H1 (cell line): ENCODE measurements around the gene ING5. TPM values are rescaled to one million over a fixed set of nuclear protein-coding genes. Genes with fewer than 3 reads are reported as not detected.

Experiments used
- BACH1 ChIP-seq: IDR thresholded peaks from 2 replicates; pipeline ENCODE4 v1.6.1; 2012; ENCODE audit warnings: low read length, improper control_type of control experiment
- CREB1 ChIP-seq: IDR thresholded peaks from 2 replicates; pipeline ENCODE4 v1.6.1; 2012; ENCODE audit warnings: inconsistent platforms
- GABPA ChIP-seq: IDR thresholded peaks from 2 replicates; pipeline ENCODE4 v1.6.1; 2011; ENCODE audit warnings: mild to moderate bottlenecking, low read length, moderate library complexity, borderline replicate concordance; ENCODE audit not compliant: insufficient read depth
- POLR2AphosphoS5 ChIP-seq: IDR thresholded peaks from 2 replicates; pipeline ENCODE4 v1.6.1; 2011; ENCODE audit warnings: low read depth, low read length
- RAD21 ChIP-seq, 2 experiments: IDR thresholded peaks in 1 of 2; conservative IDR thresholded peaks in 1 of 2; 2 replicates each; pipeline ENCODE4 v1.6.1; 2011; ENCODE audit warnings: low read depth in 2 of 2, low read length in 2 of 2, improper control_type of control experiment in 1 of 2, inconsistent platforms in 1 of 2, mild to moderate bottlenecking in 1 of 2, moderate library complexity in 1 of 2
- RFX5 ChIP-seq: IDR thresholded peaks from 2 replicates; pipeline ENCODE4 v1.6.1; 2011; ENCODE audit warnings: low read depth, low read length, improper control_type of control experiment, borderline replicate concordance
- RXRA ChIP-seq: IDR thresholded peaks from 2 replicates; pipeline ENCODE4 v1.6.1; 2011; ENCODE audit warnings: low read depth, mild to moderate bottlenecking, low read length, moderate library complexity; ENCODE audit not compliant: insufficient read depth
- SIN3A ChIP-seq, 2 experiments: IDR thresholded peaks in 1 of 2; conservative IDR thresholded peaks in 1 of 2; 2 replicates each; pipeline ENCODE4 v1.6.1; 2011 to 2012; ENCODE audit warnings: low read length in 2 of 2, improper control_type of control experiment in 1 of 2, low read depth in 1 of 2, mild to moderate bottlenecking in 1 of 2
- SIX5 ChIP-seq: IDR thresholded peaks from 2 replicates; pipeline ENCODE4 v1.6.1; 2011; ENCODE audit warnings: mild to moderate bottlenecking, low read depth, low read length
- SP4 ChIP-seq: IDR thresholded peaks from 2 replicates; pipeline ENCODE4 v1.6.1; 2012; ENCODE audit warnings: low read length, inconsistent platforms
- TAF1 ChIP-seq: IDR thresholded peaks from 2 replicates; pipeline ENCODE4 v1.6.1; 2011; ENCODE audit warnings: mild to moderate bottlenecking, low read depth, low read length
- TBP ChIP-seq: IDR thresholded peaks from 2 replicates; pipeline ENCODE4 v1.6.1; 2011; ENCODE audit warnings: low read depth, low read length, improper control_type of control experiment
- polyA plus RNA-seq, 7 experiments: library from polyadenylated mRNA; depleted of rRNA in 3 of 7; stranded (reverse) in 5 of 7; unstranded in 2 of 7; fragments of >200 nt in 5 of 7; fragments of 200-250 nt in 2 of 7; gene quantifications; 1 replicate in 5 of 7; 2 replicates in 1 of 7; 4 replicates in 1 of 7; pipeline versions ENCODE4 v1.2.1 to v1.2.3, GENCODE V29; 2011 to 2013; ENCODE audit warnings: missing spikeins in 2 of 7, mixed read lengths in 2 of 7
- total RNA-seq: library from RNA; stranded (reverse); fragmentation: NEBNext Ultra II Directional; extraction: Animal tissue kit (Norgen Biotek cat#: 25700); gene quantifications from 2 replicates; pipeline ENCODE4 v1.2.1, GENCODE V29; 2021
- TF ChIP-seq, protein P1 (sequence below), 3 experiments: IDR thresholded peaks; 1 replicate in 2 of 3; 2 replicates in 1 of 3; pipeline versions ENCODE4 v1.5.1 to v1.6.1; 2011; ENCODE audit warnings: low read length in 3 of 3, mild to moderate bottlenecking in 3 of 3, inconsistent platforms in 2 of 3, low read depth in 1 of 3, moderate library complexity in 1 of 3; ENCODE audit not compliant: insufficient read depth in 1 of 3; ENCODE audit errors: control extremely low read depth in 1 of 3

Gene ING5
- total and polyA plus RNA-seq, 2 of the 8 experiments (the other 6 are each of a cell fraction or from before 2014, with no cell fraction given) = 41.5 to 47.4 TPM

GRCh38 chr2:241702155-241703031 lies 554 bp downstream of the ING5 start (continued):
- TF ChIP-seq, protein P1, sequence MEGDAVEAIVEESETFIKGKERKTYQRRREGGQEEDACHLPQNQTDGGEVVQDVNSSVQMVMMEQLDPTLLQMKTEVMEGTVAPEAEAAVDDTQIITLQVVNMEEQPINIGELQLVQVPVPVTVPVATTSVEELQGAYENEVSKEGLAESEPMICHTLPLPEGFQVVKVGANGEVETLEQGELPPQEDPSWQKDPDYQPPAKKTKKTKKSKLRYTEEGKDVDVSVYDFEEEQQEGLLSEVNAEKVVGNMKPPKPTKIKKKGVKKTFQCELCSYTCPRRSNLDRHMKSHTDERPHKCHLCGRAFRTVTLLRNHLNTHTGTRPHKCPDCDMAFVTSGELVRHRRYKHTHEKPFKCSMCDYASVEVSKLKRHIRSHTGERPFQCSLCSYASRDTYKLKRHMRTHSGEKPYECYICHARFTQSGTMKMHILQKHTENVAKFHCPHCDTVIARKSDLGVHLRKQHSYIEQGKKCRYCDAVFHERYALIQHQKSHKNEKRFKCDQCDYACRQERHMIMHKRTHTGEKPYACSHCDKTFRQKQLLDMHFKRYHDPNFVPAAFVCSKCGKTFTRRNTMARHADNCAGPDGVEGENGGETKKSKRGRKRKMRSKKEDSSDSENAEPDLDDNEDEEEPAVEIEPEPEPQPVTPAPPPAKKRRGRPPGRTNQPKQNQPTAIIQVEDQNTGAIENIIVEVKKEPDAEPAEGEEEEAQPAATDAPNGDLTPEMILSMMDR (IDR thresholded peaks at IDR 0.05; ENCODE audit: control extremely low read depth in 1 of 3, insufficient read depth in 1 of 3, low read depth in 1 of 3, low read length in 3 of 3) = peak; percentile 60 to 76 (median 73)
- TF ChIP-seq BACH1 (no peak; the same call in 1 of the 2 replicates), GABPA (peak; percentile 36; the same call in 1 of the 2 replicates), CREB1 (peak; percentile 26; the same call in 1 of the 2 replicates), TBP (peak; percentile 31; the same call in 1 of the 2 replicates), POLR2AphosphoS5 (peak; percentile 55; the same call in 1 of the 2 replicates), SIN3A (conservative IDR thresholded peaks at IDR 0.05 in 1 of 2, IDR thresholded peaks at IDR 0.05 in 1 of 2; ENCODE audit: low read depth in 1 of 2, low read length in 2 of 2) (peak in 1 of 2 experiments; percentile 73; a peak in 2 of 4 replicates), SP4 (peak; percentile 63; the same call in 1 of the 2 replicates), RAD21 (IDR thresholded peaks at IDR 0.05 in 1 of 2, conservative IDR thresholded peaks at IDR 0.05 in 1 of 2; ENCODE audit: low read depth in 2 of 2, low read length in 2 of 2) (peak; percentile 1 to 13; a peak in 1 of 4 replicates), TAF1 (peak; percentile 57; the same call in 1 of the 2 replicates), RXRA (no peak), RFX5 (no peak), SIX5 (no peak)
